Gastroesophageal sphincter (tissue), 4 donors: ENCODE data around the gene METAP1D. TPM values are rescaled to one million over a fixed set of nuclear protein-coding genes. Genes with fewer than 3 reads are reported as not detected.

Experiments used
- ATAC-seq: fragments of 150-250 bp; one replicate; pipeline ENCODE4 v1.9.1; 2016; ENCODE audit warnings: mild to moderate bottlenecking, moderate library complexity
- H3K27ac ChIP-seq, 4 donors: fragments of 200-600 bp; sonication (generic) in 3 of 4; 1 replicate in 3 of 4; 2 replicates in 1 of 4; pipeline ENCODE4 v1.5.1; 2016 to 2019
- H3K27me3 ChIP-seq: fragments of 200-600 bp; sonication (generic); one replicate; pipeline ENCODE4 v1.5.1; 2019
- H3K36me3 ChIP-seq, 2 donors: fragments of 200-600 bp; sonication (generic); one replicate each; pipeline ENCODE4 v1.5.1; 2019; ENCODE audit warnings: control low read depth in 1 of 2
- H3K4me1 ChIP-seq, 3 donors: fragments of 200-600 bp; sonication (generic); 1 replicate in 2 of 3; 2 replicates in 1 of 3; pipeline ENCODE4 v1.5.1; 2016 to 2019; ENCODE audit warnings: control low read depth in 2 of 3
- H3K4me3 ChIP-seq, 2 donors: fragments of 200-600 bp; sonication (generic); one replicate each; pipeline ENCODE4 v1.5.1; 2019; ENCODE audit warnings: mild to moderate bottlenecking in 1 of 2, moderate library complexity in 1 of 2
- H3K9me3 ChIP-seq, 3 donors: fragments of 200-600 bp; sonication (generic); one replicate each; pipeline ENCODE4 v1.5.1; 2017 to 2019; ENCODE audit warnings: control low read depth in 2 of 3
- EP300 ChIP-seq: sonication (generic); formaldehyde crosslinking; IDR thresholded peaks from one replicate; pipeline ENCODE4 v1.6.1; 2017; ENCODE audit warnings: antibody characterized with exemption, mild to moderate bottlenecking
- POLR2A ChIP-seq, 2 donors: fragments of 450-650 bp; IDR thresholded peaks; one replicate each; pipeline ENCODE4 v1.6.1; 2017; ENCODE audit warnings: antibody characterized with exemption in 2 of 2, mild to moderate bottlenecking in 2 of 2, moderate library complexity in 1 of 2
- POLR2AphosphoS5 ChIP-seq: sonication (generic); formaldehyde crosslinking; IDR thresholded peaks from one replicate; pipeline ENCODE4 v1.6.1; 2017; ENCODE audit warnings: antibody characterized with exemption
- WGBS, 2 donors: methylation state at CpG; one replicate each; pipeline ENCODE4 v1.1.5; 2018; ENCODE audit warnings: low coverage in 1 of 2; 5-methylcytosine and 5-hydroxymethylcytosine counted together
- total RNA-seq, 4 donors: library from RNA; depleted of rRNA; stranded (reverse); fragments of >200 nt; gene quantifications; one replicate each; pipeline ENCODE4 v1.1.0, GENCODE V29; 2016
- TF ChIP-seq, protein P1 (sequence below), 4 experiments: fragments of 200-600 bp in 2 of 4; fragments of 450-650 bp in 2 of 4; sonication (generic) in 1 of 4; IDR thresholded peaks; one replicate each; pipeline ENCODE4 v1.5.1; 2017 to 2019; ENCODE audit warnings: antibody characterized with exemption in 4 of 4, mild to moderate bottlenecking in 2 of 4, moderate library complexity in 2 of 4

Gene METAP1D
- total RNA-seq, 4 donors from 2014 or later = 1.8 to 9.2 (median 4.2) TPM

- no peak for TF ChIP-seq EP300
- no peak for TF ChIP-seq POLR2AphosphoS5
- TF ChIP-seq, protein P1, sequence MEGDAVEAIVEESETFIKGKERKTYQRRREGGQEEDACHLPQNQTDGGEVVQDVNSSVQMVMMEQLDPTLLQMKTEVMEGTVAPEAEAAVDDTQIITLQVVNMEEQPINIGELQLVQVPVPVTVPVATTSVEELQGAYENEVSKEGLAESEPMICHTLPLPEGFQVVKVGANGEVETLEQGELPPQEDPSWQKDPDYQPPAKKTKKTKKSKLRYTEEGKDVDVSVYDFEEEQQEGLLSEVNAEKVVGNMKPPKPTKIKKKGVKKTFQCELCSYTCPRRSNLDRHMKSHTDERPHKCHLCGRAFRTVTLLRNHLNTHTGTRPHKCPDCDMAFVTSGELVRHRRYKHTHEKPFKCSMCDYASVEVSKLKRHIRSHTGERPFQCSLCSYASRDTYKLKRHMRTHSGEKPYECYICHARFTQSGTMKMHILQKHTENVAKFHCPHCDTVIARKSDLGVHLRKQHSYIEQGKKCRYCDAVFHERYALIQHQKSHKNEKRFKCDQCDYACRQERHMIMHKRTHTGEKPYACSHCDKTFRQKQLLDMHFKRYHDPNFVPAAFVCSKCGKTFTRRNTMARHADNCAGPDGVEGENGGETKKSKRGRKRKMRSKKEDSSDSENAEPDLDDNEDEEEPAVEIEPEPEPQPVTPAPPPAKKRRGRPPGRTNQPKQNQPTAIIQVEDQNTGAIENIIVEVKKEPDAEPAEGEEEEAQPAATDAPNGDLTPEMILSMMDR (IDR thresholded peaks at IDR 0.05) = no peak
- TF ChIP-seq POLR2A (IDR thresholded peaks at IDR 0.05) = no peak
- 67 to 79% methylated on average over 1 of the region's 1 CpG for WGBS, 2 donors
- Histone ChIP-seq H3K27ac (no peak overlapping the region), H3K4me1 (no peaks in the 10 kb centered on the region), H3K4me3 (no peak overlapping the region), H3K27me3 (no peaks in the 10 kb centered on the region), H3K36me3 (peaks cover 0 to 21% of the 10 kb centered on the region in 2 donors), H3K9me3 (no peaks in the 10 kb centered on the region)
- no peak for ATAC-seq
Observed at GRCh38 chr2:172070936-172071335, 71.2 kb downstream of the METAP1D start.

GRCh38 chr2:172072303-172072702 is 72.5 kb downstream of the METAP1D start:
- Histone ChIP-seq H3K4me1 (no peaks in the 10 kb centered on the region), H3K27ac (no peak overlapping the region), H3K27me3 (no peaks in the 10 kb centered on the region), H3K4me3 (no peak overlapping the region), H3K36me3 (peaks cover 0 to 13% of the 10 kb centered on the region in 2 donors), H3K9me3 (no peaks in the 10 kb centered on the region)
- no peak for ATAC-seq
- TF ChIP-seq, protein P1 (IDR thresholded peaks at IDR 0.05) = no peak
- TF ChIP-seq POLR2AphosphoS5 (no peak), POLR2A (IDR thresholded peaks at IDR 0.05) (no peak), EP300 (no peak)
- WGBS, 2 donors = 91 to 94% methylated on average over 3 of the region's 3 CpGs

DNA sequence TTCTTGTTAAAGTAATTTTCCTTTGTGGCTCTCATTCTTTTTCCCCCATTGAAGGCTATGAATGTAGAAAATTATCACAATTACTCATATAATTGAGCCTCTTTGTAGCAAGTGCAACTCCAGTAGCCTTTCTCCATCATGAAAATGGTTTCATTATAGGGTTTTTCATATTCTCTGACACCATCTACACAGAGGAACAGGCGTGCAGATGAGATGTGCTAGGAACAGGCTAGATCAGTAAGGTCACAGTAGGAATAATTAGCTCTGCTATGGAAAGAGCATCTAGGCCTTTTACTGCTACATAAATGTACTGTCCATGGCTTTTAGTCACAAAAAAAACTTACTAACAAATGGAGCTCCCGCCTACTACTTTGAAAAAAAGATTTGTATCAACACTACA is 73.0 kb downstream of the METAP1D start:
- Histone ChIP-seq H3K9me3 (no peaks in the 10 kb centered on the region), H3K36me3 (peaks cover 0 to 13% of the 10 kb centered on the region in 2 donors), H3K4me3 (no peak overlapping the region), H3K27ac (no peak overlapping the region), H3K27me3 (peaks cover under 1% of the 10 kb centered on the region), H3K4me1 (no peaks in the 10 kb centered on the region)
- TF ChIP-seq, protein P1 (IDR thresholded peaks at IDR 0.05) = no peak
- TF ChIP-seq POLR2A (IDR thresholded peaks at IDR 0.05) (no peak), EP300 (no peak), POLR2AphosphoS5 (no peak)
- WGBS, 2 donors = 100% methylated on average over 1 to 2 of the region's 2 CpGs
- ATAC-seq = no peak

DNA sequence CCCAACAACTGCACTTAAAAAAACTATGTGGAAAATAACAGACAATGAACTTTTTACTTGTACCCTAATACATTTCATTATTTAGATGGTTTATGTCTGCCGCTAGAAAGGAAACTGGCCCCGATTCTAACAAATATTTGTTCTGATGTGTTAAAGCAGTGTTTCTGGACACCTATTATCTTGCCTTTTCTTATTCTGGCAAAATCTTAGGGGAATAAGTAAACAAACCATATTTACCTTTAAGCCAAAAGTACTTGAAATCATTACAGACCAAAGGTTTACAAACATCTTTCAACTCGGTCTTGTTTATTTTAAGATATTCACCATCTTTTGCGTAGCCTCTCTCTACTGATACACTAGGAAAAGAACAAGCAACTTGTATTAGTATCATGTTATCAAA is 73.8 kb downstream of the METAP1D start:
- no peaks in the 10 kb centered on the region for H3K9me3 ChIP-seq
- no peak for TF ChIP-seq POLR2AphosphoS5
- no peak for TF ChIP-seq POLR2A (IDR thresholded peaks at IDR 0.05)
- TF ChIP-seq, protein P1 (IDR thresholded peaks at IDR 0.05) = no peak
- TF ChIP-seq EP300 = no peak
- ATAC-seq = no peak
- peaks cover 0 to 11% of the 10 kb centered on the region in 2 donors for H3K36me3 ChIP-seq
- no peak overlapping the region for H3K27ac ChIP-seq
- H3K4me1 ChIP-seq = no peaks in the 10 kb centered on the region
- H3K4me3 ChIP-seq = no peak overlapping the region
- WGBS, 2 donors = 87 to 97% methylated on average over 4 of the region's 4 CpGs
- peaks cover 8% of the 10 kb centered on the region for H3K27me3 ChIP-seq

GRCh38 chr2:172074254-172074653 is 74.5 kb downstream of the METAP1D start:
- Histone ChIP-seq H3K4me1 (no peaks in the 10 kb centered on the region), H3K4me3 (no peak overlapping the region), H3K27me3 (peaks cover 16% of the 10 kb centered on the region), H3K36me3 (peaks cover 0 to 6% of the 10 kb centered on the region in 2 donors), H3K9me3 (no peaks in the 10 kb centered on the region), H3K27ac (no peak overlapping the region)
- no peak for TF ChIP-seq EP300
- no peak for TF ChIP-seq POLR2A (IDR thresholded peaks at IDR 0.05)
- TF ChIP-seq, protein P1 (IDR thresholded peaks at IDR 0.05) = no peak
- WGBS, 2 donors = 100% methylated on average over 1 of the region's 1 CpG
- ATAC-seq = no peak
